HepG2 (cell line): ENCODE data around the gene ADGRL2. TPM values are rescaled to one million over a fixed set of nuclear protein-coding genes. Genes with fewer than 3 reads are reported as not detected.

Experiments used
- ATAC-seq: fragments of 200-7000 bp; cut with Tn5 transposase; 3 replicates; pipeline ENCODE4 v1.9.1; 2020; ENCODE audit warnings: mild to moderate bottlenecking, moderate library complexity
- BruUV-seq: library from RNA; stranded (reverse); fragments of 400-500 nt; replicated peaks from 2 replicates; lab custom pipeline; 2021; lab: Mats Ljungman, UMichigan
- CTCF ChIA-PET: fragments of 300-600 bp; formaldehyde crosslinking; extraction: SDS; loops from one replicate; lab custom pipeline; 2021; ENCODE audit warnings: low total read pairs, inconsistent platforms, low intra/inter-chr PET ratio; lab: Yijun Ruan, JAX
- POLR2A ChIA-PET: fragments of 350-600 bp; sonication (Branson Sonifier 250); formaldehyde crosslinking; loops from one replicate; lab custom pipeline; 2020; ENCODE audit warnings: antibody characterized with exemption, inconsistent platforms; lab: Yijun Ruan, JAX
- DNase-seq: peaks from one replicate; pipeline ENCODE4 v3.0.0-alpha.2; 2015; ENCODE audit warnings: low spot score
- FAIRE-seq: peaks from 3 replicates; lab custom pipeline; 2011; peaks lifted over from hg19 to GRCh38; lab: Jason Lieb, UNC
- H2AFZ ChIP-seq: one replicate; pipeline ENCODE4 v1.6.1; 2011; ENCODE audit warnings: low read length, inconsistent platforms
- H3K27ac ChIP-seq: fragments of 300-600 bp; 3 replicates; pipeline ENCODE4 v1.8.0; 2011; ENCODE audit warnings: mixed run types, mild to moderate bottlenecking, mixed read lengths, low read length, inconsistent platforms; ENCODE audit not compliant: insufficient read depth; ENCODE audit errors: extremely low read length
- H3K27me3 ChIP-seq, 2 experiments: fragments of 200-600 bp in 1 of 2; 2 replicates in 1 of 2; 3 replicates in 1 of 2; pipeline versions ENCODE4 v1.6.0 to v1.8.0; 2011; ENCODE audit warnings: low read length in 2 of 2, mild to moderate bottlenecking in 2 of 2, moderate library complexity in 2 of 2, inconsistent platforms in 1 of 2; ENCODE audit not compliant: insufficient read depth in 2 of 2, control insufficient read depth in 1 of 2
- H3K36me3 ChIP-seq, 2 experiments: fragments of 200-600 bp in 1 of 2; replicated peaks in 1 of 2; 2 replicates in 1 of 2; 3 replicates in 1 of 2; pipeline versions ENCODE4 v1.5.1 to v1.8.0; 2011; ENCODE audit warnings: low read length in 2 of 2, inconsistent platforms in 1 of 2; ENCODE audit not compliant: insufficient read depth in 2 of 2, control insufficient read depth in 1 of 2
- H3K4me1 ChIP-seq: 2 replicates; pipeline ENCODE4 v1.5.1; 2012; ENCODE audit warnings: low read length, inconsistent platforms; ENCODE audit not compliant: insufficient read depth
- H3K4me2 ChIP-seq: 2 replicates; pipeline ENCODE4 v1.6.0; 2011; ENCODE audit warnings: low read depth, low read length, inconsistent platforms
- H3K4me3 ChIP-seq, 3 experiments: fragments of 200-600 bp in 1 of 3; sonication (generic), shearing (Covaris generic) in 1 of 3; replicated peaks in 1 of 3; 2 replicates each; pipeline ENCODE4 v1.5.1; 2011 to 2016; ENCODE audit warnings: low read length in 3 of 3, inconsistent platforms in 2 of 3, low read depth in 2 of 3, mild to moderate bottlenecking in 2 of 3, control low read depth in 1 of 3, mixed read lengths in 1 of 3; ENCODE audit not compliant: insufficient read depth in 1 of 3
- H3K79me2 ChIP-seq: one replicate; pipeline ENCODE4 v1.6.1; 2011; ENCODE audit warnings: low read length, inconsistent platforms; ENCODE audit not compliant: insufficient read depth
- H3K9ac ChIP-seq: 2 replicates; pipeline ENCODE4 v1.6.0; 2011; ENCODE audit warnings: mild to moderate bottlenecking, low read depth, low read length, inconsistent platforms; ENCODE audit not compliant: insufficient read depth
- H3K9me3 ChIP-seq: 2 replicates; pipeline ENCODE4 v1.5.1; 2012; ENCODE audit warnings: mild to moderate bottlenecking, low read length
- H4K20me1 ChIP-seq: 2 replicates; pipeline ENCODE4 v1.6.0; 2011; ENCODE audit warnings: inconsistent platforms, mild to moderate bottlenecking, low read length, moderate library complexity; ENCODE audit not compliant: insufficient read depth
- ARNT2 ChIP-seq: sonication (generic); formaldehyde crosslinking; IDR thresholded peaks from 2 replicates; pipeline ENCODE4 v1.8.0; 2022; ENCODE audit warnings: mild to moderate bottlenecking, low read depth, missing genetic modification reagents, moderate library complexity
- CCDC6 ChIP-seq: sonication (generic); formaldehyde crosslinking; IDR thresholded peaks from 2 replicates; pipeline ENCODE4 v1.8.1; 2022; ENCODE audit warnings: mild to moderate bottlenecking, missing genetic modification reagents, moderate library complexity
- ETV6 ChIP-seq: sonication (generic); formaldehyde crosslinking; conservative IDR thresholded peaks from 2 replicates; pipeline ENCODE4 v1.4.0; 2020; ENCODE audit warnings: missing genetic modification reagents
- FLYWCH1 ChIP-seq: sonication (generic); formaldehyde crosslinking; IDR thresholded peaks from 2 replicates; pipeline ENCODE4 v1.8.1; 2023; ENCODE audit warnings: mild to moderate bottlenecking, missing genetic modification reagents
- GTF2F1 ChIP-seq: fragments of 150-350 bp; IDR thresholded peaks from 2 replicates; pipeline ENCODE4 v1.6.1; 2014; ENCODE audit warnings: low read length
- KDM1A ChIP-seq: IDR thresholded peaks from 2 replicates; pipeline ENCODE4 v1.6.1; 2016; ENCODE audit warnings: missing compliant biosample characterization
- MAF1 ChIP-seq: sonication (generic); formaldehyde crosslinking; IDR thresholded peaks from 2 replicates; pipeline ENCODE4 v1.5.0; 2020; ENCODE audit warnings: missing genetic modification reagents, borderline replicate concordance
- MIXL1 ChIP-seq: IDR thresholded peaks from 2 replicates; pipeline ENCODE4 v1.6.1; 2016
- MYC ChIP-seq: sonication (generic); formaldehyde crosslinking; IDR thresholded peaks from 2 replicates; pipeline ENCODE4 v1.9.0; 2021; ENCODE audit warnings: missing genetic modification reagents, borderline replicate concordance
- PAWR ChIP-seq: sonication (generic); formaldehyde crosslinking; IDR thresholded peaks from 2 replicates; pipeline ENCODE4 v1.4.0; 2020; ENCODE audit warnings: missing genetic modification reagents, mild to moderate bottlenecking, borderline replicate concordance
- PRDM4 ChIP-seq: sonication (generic); formaldehyde crosslinking; IDR thresholded peaks from 2 replicates; pipeline ENCODE4 v1.9.0; 2021; ENCODE audit warnings: missing genetic modification reagents, borderline replicate concordance
- STAG1 ChIP-seq: sonication (generic); formaldehyde crosslinking; IDR thresholded peaks from 2 replicates; pipeline ENCODE4 v1.4.0; 2020; ENCODE audit warnings: missing genetic modification reagents
- YY1 ChIP-seq: IDR thresholded peaks from 2 replicates; pipeline ENCODE4 v1.6.1; 2011; ENCODE audit warnings: low read length, low read depth, moderate library complexity, mild to moderate bottlenecking; ENCODE audit not compliant: insufficient read depth, insufficient replicate concordance
- ZBTB21 ChIP-seq: sonication (generic); formaldehyde crosslinking; IDR thresholded peaks from 2 replicates; pipeline ENCODE4 v1.4.0; 2020; ENCODE audit warnings: missing genetic modification reagents
- ZNF552 ChIP-seq: sonication (generic); formaldehyde crosslinking; IDR thresholded peaks from 2 replicates; pipeline ENCODE4 v1.9.0; 2022; ENCODE audit warnings: missing genetic modification reagents, mild to moderate bottlenecking, borderline replicate concordance
- ZNF724P ChIP-seq: sonication (generic); formaldehyde crosslinking; IDR thresholded peaks from 2 replicates; pipeline ENCODE4 v1.8.0; 2022; ENCODE audit warnings: missing genetic modification reagents, borderline replicate concordance
- WGBS: methylation state at CpG from one replicate; pipeline ENCODE4 v1.1.6; 2017; ENCODE audit warnings: low lambda C conversion rate; 5-methylcytosine and 5-hydroxymethylcytosine counted together
- in situ Hi-C: cut with HindIII; loops from 2 replicates; pipeline ENCODE4 v1.10.0; 2017; ENCODE audit warnings: low pct_unique_long_range_greater_than_20kb; ENCODE audit not compliant: extremely low pct_ligation_motif_present
- intact Hi-C: fragments of 100-400 bp; cut with micrococcal nuclease; formaldehyde crosslinking; loops from one replicate; pipeline ENCODE4 v1.10.0; 2022; ENCODE audit not compliant: unreplicated experiment
- polyA plus RNA-seq, 8 experiments: library from polyadenylated mRNA; depleted of rRNA in 3 of 8; stranded (reverse) in 7 of 8; unstranded in 1 of 8; fragments of >200 nt; fragmentation: Illumina TruSeq in 4 of 8; extraction: Trizol in 4 of 8; gene quantifications; 2 replicates each; pipeline versions ENCODE4 v1.2.1 to v1.2.3, GENCODE V29; 2011 to 2016; ENCODE audit warnings: low read depth in 4 of 8, missing spikeins in 1 of 8, mixed read lengths in 1 of 8; ENCODE audit not compliant: insufficient read depth in 1 of 8
- total RNA-seq, 5 experiments: library from RNA; depleted of rRNA; stranded (reverse); fragments of >200 nt; fragmentation: Illumina TruSeq; extraction: Trizol; gene quantifications; 2 replicates each; pipeline ENCODE4 v1.2.3, GENCODE V29; 2016; ENCODE audit warnings: low read depth in 1 of 5

Gene ADGRL2
- total and polyA plus RNA-seq, 2 of the 13 experiments (the other 11 are each of a cell fraction or from before 2014, with no cell fraction given), result 15.3 to 31.6 TPM

GRCh38 chr1:81819613-81820012, 18.9 kb downstream of the ADGRL2 start:
- Histone ChIP-seq H4K20me1 (no peaks in the 10 kb centered on the region), H3K79me2 (peaks cover 27% of the 10 kb centered on the region), H3K36me3 (no peaks in the 10 kb centered on the region), H3K4me1 (no peaks in the 10 kb centered on the region), H3K27me3 (no peaks in the 10 kb centered on the region), H3K9ac (no peak overlapping the region), H3K4me3 (no peak overlapping the region), H2AFZ (no peak overlapping the region), H3K27ac (no peak overlapping the region), H3K4me2 (no peak overlapping the region), H3K9me3 (no peaks in the 10 kb centered on the region)
- intact Hi-C loops, result no loop called here
- BruUV-seq, result no TSS peak
- FAIRE-seq (no peak), ATAC-seq (no peak), DNase-seq (no peak)
- TF ChIP-seq MYC (CRISPR knock-in tag), result no peak
- no peak for TF ChIP-seq ZNF552
- no peak for TF ChIP-seq GTF2F1
- no peak for TF ChIP-seq ETV6 (CRISPR knock-in tag)
- no peak for TF ChIP-seq ZBTB21
- TF ChIP-seq MAF1 (CRISPR knock-in tag), result no peak
- no peak for TF ChIP-seq PRDM4 (CRISPR knock-in tag)
- TF ChIP-seq CCDC6 (CRISPR knock-in tag), result no peak
- TF ChIP-seq ARNT2 (CRISPR knock-in tag), result no peak
- no peak for TF ChIP-seq ZNF724P (CRISPR knock-in tag)
- no peak for TF ChIP-seq PAWR (CRISPR knock-in tag)
- no peak for TF ChIP-seq STAG1 (CRISPR knock-in tag)
- TF ChIP-seq FLYWCH1 (CRISPR knock-in tag), result no peak
- TF ChIP-seq MIXL1 (CRISPR knock-in tag), result no peak
- TF ChIP-seq KDM1A (CRISPR knock-in tag), result no peak
- TF ChIP-seq YY1, result no peak
- ChIA-PET CTCF (no interaction called here), POLR2A (no interaction called here)
- WGBS, result 42% methylated on average over 4 of the region's 4 CpGs
- in situ Hi-C loops, result no loop called here
